IMR-90 (cell line): Measurements from ENCODE around the gene SF3B3. TPM values are rescaled to one million over a fixed set of nuclear protein-coding genes. Genes with fewer than 3 reads are reported as not detected.

ENCODE experiments used
- ATAC-seq: fragments of 200-7000 bp; cut with Tn5 transposase; 2 replicates; pipeline ENCODE4 v1.9.1; 2020; ENCODE audit warnings: low read depth, mild to moderate bottlenecking, moderate library complexity
- BruUV-seq: library from RNA; stranded (reverse); fragments of 400-500 nt; replicated peaks from 2 replicates; lab custom pipeline; 2021; lab: Mats Ljungman, UMichigan
- CTCF ChIA-PET: fragments of 300-600 bp; formaldehyde crosslinking; extraction: SDS; loops from one replicate; lab custom pipeline; 2021; ENCODE audit warnings: antibody characterized with exemption; lab: Yijun Ruan, JAX
- POLR2A ChIA-PET: fragments of 300-600 bp; sonication (Branson Sonifier 250); formaldehyde crosslinking; loops from one replicate; lab custom pipeline; 2022; ENCODE audit warnings: antibody characterized with exemption; ENCODE audit not compliant: unreplicated experiment; lab: Charles Lee
- DNase-seq: peaks from one replicate; pipeline ENCODE4 v3.0.0; 2013
- H2AFZ ChIP-seq: replicated peaks from 2 replicates; pipeline ENCODE3; 2013; ENCODE audit warnings: low read length, mild to moderate bottlenecking; ENCODE audit not compliant: poor library complexity
- H2AK5ac ChIP-seq: 2 replicates; pipeline ENCODE4 v1.6.1; 2013; ENCODE audit warnings: low read depth, low read length, inconsistent platforms
- H2AK9ac ChIP-seq: replicated peaks from 2 replicates; pipeline ENCODE3; 2013; ENCODE audit warnings: mild to moderate bottlenecking, low read depth, low read length, moderate library complexity; ENCODE audit not compliant: poor library complexity
- H2BK120ac ChIP-seq: 2 replicates; pipeline ENCODE4 v1.6.1; 2013; ENCODE audit warnings: low read depth, low read length, inconsistent platforms
- H2BK15ac ChIP-seq: 3 replicates; pipeline ENCODE4 v1.6.1; 2013; ENCODE audit warnings: low read depth, low read length, inconsistent platforms
- H2BK20ac ChIP-seq: 2 replicates; pipeline ENCODE4 v1.6.1; 2013; ENCODE audit warnings: low read depth, mild to moderate bottlenecking, inconsistent platforms, low read length, moderate library complexity
- H2BK5ac ChIP-seq: 2 replicates; pipeline ENCODE4 v1.6.1; 2013; ENCODE audit warnings: mild to moderate bottlenecking, low read depth, low read length, inconsistent platforms; ENCODE audit not compliant: poor library complexity, severe bottlenecking
- H3K14ac ChIP-seq: replicated peaks from 2 replicates; pipeline ENCODE4 v1.6.1; 2013; ENCODE audit warnings: low read depth, low read length, inconsistent platforms
- H3K18ac ChIP-seq: 2 replicates; pipeline ENCODE4 v1.6.1; 2013; ENCODE audit warnings: low read depth, low read length, control low read depth
- H3K23ac ChIP-seq: 2 replicates; pipeline ENCODE4 v1.6.1; 2013; ENCODE audit warnings: low read depth, low read length, inconsistent platforms
- H3K27ac ChIP-seq: 2 replicates; pipeline ENCODE4 v1.5.1; 2013; ENCODE audit warnings: mild to moderate bottlenecking, control low read depth, low read length; ENCODE audit not compliant: insufficient read depth
- H3K27me3 ChIP-seq: 2 replicates; pipeline ENCODE4 v1.6.1; 2013; ENCODE audit warnings: low read length; ENCODE audit not compliant: control insufficient read depth, insufficient read depth
- H3K36me3 ChIP-seq: 2 replicates; pipeline ENCODE4 v1.6.1; 2013; ENCODE audit warnings: low read length, mixed read lengths; ENCODE audit not compliant: control insufficient read depth, insufficient read depth
- H3K4ac ChIP-seq: 2 replicates; pipeline ENCODE4 v1.6.1; 2013; ENCODE audit warnings: low read depth, low read length, inconsistent platforms
- H3K4me1 ChIP-seq: 2 replicates; pipeline ENCODE4 v1.6.1; 2013; ENCODE audit warnings: low read length, mixed read lengths; ENCODE audit not compliant: control insufficient read depth, insufficient read depth
- H3K4me2 ChIP-seq: 2 replicates; pipeline ENCODE4 v1.6.1; 2013; ENCODE audit warnings: low read depth, mild to moderate bottlenecking, control low read depth, low read length, moderate library complexity
- H3K4me3 ChIP-seq: 2 replicates; pipeline ENCODE4 v1.5.1; 2013; ENCODE audit warnings: low read depth, mild to moderate bottlenecking, control low read depth, low read length, moderate library complexity; ENCODE audit not compliant: insufficient read depth
- H3K56ac ChIP-seq: 2 replicates; pipeline ENCODE4 v1.6.1; 2013; ENCODE audit warnings: low read length, inconsistent platforms; ENCODE audit not compliant: insufficient read depth; ENCODE audit errors: extremely low read depth
- H3K79me1 ChIP-seq, 2 experiments: 2 replicates each; pipeline ENCODE4 v1.6.1; 2013; ENCODE audit warnings: low read length in 2 of 2, inconsistent platforms in 1 of 2, low read depth in 1 of 2
- H3K9ac ChIP-seq: 2 replicates; pipeline ENCODE4 v1.6.1; 2013; ENCODE audit warnings: low read depth, low read length, control low read depth
- H3K9me1 ChIP-seq: 2 replicates; pipeline ENCODE4 v1.6.1; 2013; ENCODE audit warnings: low read length, inconsistent platforms; ENCODE audit not compliant: insufficient read depth
- H3K9me3 ChIP-seq: 2 replicates; pipeline ENCODE4 v1.6.1; 2013; ENCODE audit warnings: low read length; ENCODE audit not compliant: control insufficient read depth, insufficient read depth
- H4K20me1 ChIP-seq: 2 replicates; pipeline ENCODE4 v1.6.1; 2013; ENCODE audit warnings: low read length, inconsistent platforms; ENCODE audit not compliant: insufficient read depth
- H4K5ac ChIP-seq: 2 replicates; pipeline ENCODE4 v1.6.1; 2013; ENCODE audit warnings: mild to moderate bottlenecking, low read depth, low read length, control low read depth
- H4K8ac ChIP-seq, 2 experiments: 2 replicates each; pipeline ENCODE4 v1.6.1; 2013; ENCODE audit warnings: low read depth in 2 of 2, low read length in 2 of 2, control low read depth in 1 of 2, inconsistent platforms in 1 of 2
- H4K91ac ChIP-seq: 2 replicates; pipeline ENCODE4 v1.6.1; 2013; ENCODE audit warnings: low read depth, low read length, inconsistent platforms; ENCODE audit not compliant: insufficient read depth
- BHLHE40 ChIP-seq: fragments of 150-350 bp; IDR thresholded peaks from 2 replicates; pipeline ENCODE4 v1.6.1; 2016; ENCODE audit warnings: mild to moderate bottlenecking, low read depth, low read length
- FOS ChIP-seq: fragments of 150-350 bp; IDR thresholded peaks from 2 replicates; pipeline ENCODE4 v1.6.1; 2016; ENCODE audit warnings: low read depth, low read length
- RAD21 ChIP-seq: IDR thresholded peaks from 2 replicates; pipeline ENCODE4 v1.6.1; 2012; ENCODE audit warnings: low read length, improper control_type of control experiment
- SMC3 ChIP-seq: fragments of 150-350 bp; IDR thresholded peaks from 2 replicates; pipeline ENCODE4 v1.6.1; 2016; ENCODE audit warnings: low read depth, mild to moderate bottlenecking, antibody characterized with exemption, low read length, moderate library complexity
- WGBS, 2 experiments: methylation state at CpG; one replicate each; pipeline versions ENCODE4 v1.1.5 to v1.1.7; 2013; ENCODE audit warnings: missing lambda C conversion rate in 2 of 2; ENCODE audit not compliant: insufficient read length in 1 of 2; ENCODE audit errors: extremely low coverage in 2 of 2; 5-methylcytosine and 5-hydroxymethylcytosine counted together
- dilution Hi-C: fragments of 300-500 bp; cut with HindIII; formaldehyde crosslinking; loops from one replicate; pipeline ENCODE4 v1.14.3; 2018; ENCODE audit warnings: low sequenced_read_pairs; ENCODE audit not compliant: unreplicated experiment
- in situ Hi-C: fragments of 300-500 bp; cut with MboI; formaldehyde crosslinking; loops from 3 replicates; pipeline ENCODE4 v1.14.3; 2019; ENCODE audit warnings: low sequenced_read_pairs, inconsistent platforms, mixed read lengths
- intact Hi-C: fragments of 100-400 bp; cut with micrococcal nuclease; formaldehyde crosslinking; loops from 2 replicates; pipeline ENCODE4 v1.10.0; 2022
- polyA plus RNA-seq, 3 experiments: library from polyadenylated mRNA; depleted of rRNA; stranded (reverse); fragments of >200 nt; gene quantifications; 2 replicates each; pipeline ENCODE4 v1.2.3, GENCODE V29; 2012; ENCODE audit warnings: low replicate concordance in 1 of 3
- total RNA-seq: library from RNA; depleted of rRNA; stranded (reverse); fragments of >200 nt; gene quantifications from 2 replicates; pipeline ENCODE4 v1.2.3, GENCODE V29; 2012

The SF3B3 gene
- total and polyA plus RNA-seq, 2 of the 4 experiments (the other 2 are of a cell fraction), result 97.9 to 134 TPM

DNA sequence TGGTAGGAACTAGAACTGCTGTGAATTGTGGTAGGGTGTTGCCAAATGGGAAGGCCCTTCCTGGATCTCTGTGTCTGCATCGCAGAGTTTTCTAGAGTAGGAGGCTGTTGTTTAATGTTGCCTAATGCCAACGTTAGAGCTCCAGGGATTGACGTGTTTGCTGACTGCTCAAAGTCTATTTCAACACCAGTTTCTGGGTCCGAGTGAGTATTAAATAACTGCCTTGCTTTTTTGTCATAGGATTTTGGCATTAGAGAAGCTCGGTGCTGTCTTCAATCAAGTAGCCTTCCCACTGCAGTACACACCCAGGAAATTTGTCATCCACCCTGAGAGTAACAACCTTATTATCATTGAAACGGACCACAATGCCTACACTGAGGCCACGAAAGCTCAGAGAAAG, 40.0 kb downstream of the SF3B3 start:
- Histone ChIP-seq H3K4me1 (no peaks in the 10 kb centered on the region; the same call in 1 of the 2 replicates), H3K9me3 (no peaks in the 10 kb centered on the region), H3K56ac (no peak overlapping the region), H3K18ac (no peak overlapping the region), H2AK5ac (no peak overlapping the region), H3K9me1 (0 out of 2 replicates have a peak, but pooled peaks cover 5% of the 10 kb centered on the region), H3K9ac (no peak overlapping the region), H2BK20ac (no peak overlapping the region), H2BK120ac (no peak overlapping the region), H4K8ac (no peak overlapping the region), H2BK5ac (no peak overlapping the region), H4K20me1 (peaks cover 25% of the 10 kb centered on the region), H3K4me3 (no peak overlapping the region), H2AK9ac (no peak overlapping the region), H3K36me3 (peaks cover 78% of the 10 kb centered on the region), H3K27ac (no peak overlapping the region), H3K27me3 (no peaks in the 10 kb centered on the region), H4K91ac (no peak overlapping the region), H4K5ac (no peak overlapping the region), H3K14ac (no peak overlapping the region), H2AFZ (no peak overlapping the region), H3K23ac (no peak overlapping the region), H3K4me2 (no peak overlapping the region), H3K4ac (no peak overlapping the region), H2BK15ac (no peak overlapping the region), H3K79me1 (peaks cover 31 to 71% of the 10 kb centered on the region in 2 experiments)
- intact Hi-C loops (loop anchor here (1.0 kb wide), 1 partner anchor 21 kb away; no protein-coding TSS in a partner anchor), dilution Hi-C loops (no loop called here), in situ Hi-C loops (no loop called here)
- DNase-seq, result no peak
- WGBS, 2 experiments, result no CpG with 5 or more reads among the region's 7 CpGs
- ChIA-PET CTCF (no interaction called here), POLR2A (no interaction called here)
- BruUV-seq, result no TSS peak
- no peak for ATAC-seq
- TF ChIP-seq SMC3 (no peak), RAD21 (no peak), FOS (no peak), BHLHE40 (no peak)
